HCT116 (cell line): ENCODE data around the gene AGL. TPM values are rescaled to one million over a fixed set of nuclear protein-coding genes. Genes with fewer than 3 reads are reported as not detected.

Experiments
- ATAC-seq: fragments of 200-7000 bp; cut with Tn5 transposase; 2 replicates; pipeline ENCODE4 v1.9.1; 2020; ENCODE audit warnings: mild to moderate bottlenecking, moderate library complexity
- BruUV-seq: library from RNA; stranded (reverse); fragments of 400-500 nt; replicated peaks from 2 replicates; lab custom pipeline; 2021; lab: Mats Ljungman, UMichigan
- CTCF ChIA-PET: fragments of 300-600 bp; sonication (Branson Sonifier 250); formaldehyde crosslinking; loops from one replicate; lab custom pipeline; 2021; ENCODE audit warnings: antibody characterized with exemption; lab: Charles Lee
- POLR2A ChIA-PET: fragments of 300-600, 350-600 bp; sonication (Branson Sonifier 250); formaldehyde crosslinking; loops from one replicate; lab custom pipeline; 2021; ENCODE audit warnings: antibody characterized with exemption; lab: Charles Lee
- RAD21 ChIA-PET, 2 experiments: fragments of 300-600 bp; sonication (Branson Sonifier 250); formaldehyde crosslinking; loops; one replicate each; lab custom pipeline; 2023; ENCODE audit warnings: low total read pairs in 2 of 2; ENCODE audit not compliant: uncharacterized antibody in 2 of 2, unreplicated experiment in 2 of 2, low non-redundant PET in 1 of 2; lab: Charles Lee
- DNase-seq: peaks from one replicate; pipeline ENCODE4 v3.0.0-alpha.2; 2010; ENCODE audit warnings: low read depth, low spot score
- H2AFZ ChIP-seq: fragments of 200-600 bp; shearing (Covaris generic), sonication (generic); 2 replicates; pipeline ENCODE4 v1.6.1; 2017; ENCODE audit warnings: low read depth, mixed run types, mixed read lengths, antibody characterized with exemption, low read length; ENCODE audit not compliant: poor library complexity, severe bottlenecking
- H3K27ac ChIP-seq: 2 replicates; pipeline ENCODE4 v1.5.1; 2012; ENCODE audit warnings: low read depth, low read length
- H3K27me3 ChIP-seq: fragments of 200-600 bp; sonication (generic); 2 replicates; pipeline ENCODE4 v1.6.1; 2016; ENCODE audit warnings: mixed run types, low read length, mixed read lengths; ENCODE audit not compliant: insufficient read depth
- H3K36me3 ChIP-seq, 2 experiments: fragments of 200-500 bp in 1 of 2; fragments of 200-600 bp in 1 of 2; sonication (Bioruptor generic) in 1 of 2; sonication (generic) in 1 of 2; 2 replicates each; pipeline versions ENCODE4 v1.5.1 to v1.6.1; 2014 to 2016; ENCODE audit warnings: low read length in 2 of 2, inconsistent platforms in 1 of 2, mixed read lengths in 1 of 2, mixed run types in 1 of 2; ENCODE audit not compliant: insufficient read depth in 2 of 2, control insufficient read depth in 1 of 2
- H3K4me1 ChIP-seq, 2 experiments: fragments of 200-600 bp in 1 of 2; sonication (generic) in 1 of 2; 2 replicates each; pipeline versions ENCODE4 v1.5.1 to v1.6.1; 2012 to 2017; ENCODE audit warnings: low read length in 2 of 2, inconsistent platforms in 1 of 2, mild to moderate bottlenecking in 1 of 2, mixed read lengths in 1 of 2, mixed run types in 1 of 2, moderate library complexity in 1 of 2; ENCODE audit not compliant: insufficient read depth in 2 of 2, control insufficient read depth in 1 of 2
- H3K4me2 ChIP-seq: fragments of 200-600 bp; sonication (generic); 2 replicates; pipeline ENCODE4 v1.6.1; 2017; ENCODE audit warnings: mixed run types, low read length, mixed read lengths
- H3K4me3 ChIP-seq, 2 experiments: fragments of 200-600 bp in 1 of 2; sonication (generic) in 1 of 2; replicated peaks in 1 of 2; 2 replicates each; pipeline ENCODE4 v1.5.1; 2011 to 2016; ENCODE audit warnings: low read length in 2 of 2, control low read depth in 1 of 2, low read depth in 1 of 2, mild to moderate bottlenecking in 1 of 2, mixed read lengths in 1 of 2, mixed run types in 1 of 2
- H3K79me2 ChIP-seq: fragments of 200-600 bp; sonication (generic); 2 replicates; pipeline ENCODE4 v1.6.1; 2017; ENCODE audit warnings: mild to moderate bottlenecking, mixed run types, low read length, moderate library complexity, mixed read lengths; ENCODE audit not compliant: insufficient read depth
- H3K9ac ChIP-seq: fragments of 200-600 bp; sonication (generic); 2 replicates; pipeline ENCODE4 v1.6.1; 2016; ENCODE audit warnings: low read length, mixed read lengths
- H3K9me2 ChIP-seq: fragments of 200-600 bp; sonication (generic), shearing (Covaris generic); 2 replicates; pipeline ENCODE4 v1.6.1; 2017; ENCODE audit warnings: mixed run types, mild to moderate bottlenecking, moderate library complexity; ENCODE audit not compliant: insufficient read depth
- H3K9me3 ChIP-seq, 2 experiments: fragments of 200-500 bp in 1 of 2; fragments of 200-600 bp in 1 of 2; sonication (Bioruptor generic) in 1 of 2; sonication (generic) in 1 of 2; 2 replicates each; pipeline ENCODE4 v1.6.1; 2014 to 2017; ENCODE audit warnings: low read length in 2 of 2, mixed read lengths in 2 of 2, inconsistent platforms in 1 of 2, low read depth in 1 of 2, mild to moderate bottlenecking in 1 of 2, mixed run types in 1 of 2, moderate library complexity in 1 of 2; ENCODE audit not compliant: control insufficient read depth in 1 of 2, insufficient read depth in 1 of 2
- H4K20me1 ChIP-seq: fragments of 200-600 bp; sonication (generic), shearing (Covaris generic); 2 replicates; pipeline ENCODE4 v1.6.1; 2017; ENCODE audit warnings: mixed run types, mild to moderate bottlenecking, moderate library complexity; ENCODE audit not compliant: insufficient read depth
- CBX3 ChIP-seq: IDR thresholded peaks from 2 replicates; pipeline ENCODE4 v1.6.1; 2012; ENCODE audit warnings: low read depth
- CEBPB ChIP-seq: IDR thresholded peaks from 2 replicates; pipeline ENCODE4 v1.6.1; 2012; ENCODE audit warnings: low read depth
- EGR1 ChIP-seq: IDR thresholded peaks from 2 replicates; pipeline ENCODE4 v1.6.1; 2012; ENCODE audit warnings: low read depth
- ELF1 ChIP-seq: IDR thresholded peaks from 2 replicates; pipeline ENCODE4 v1.6.1; 2012; ENCODE audit warnings: low read depth, borderline replicate concordance
- EZH2 ChIP-seq: fragments of 200-600 bp; sonication (generic); IDR thresholded peaks from 2 replicates; pipeline ENCODE4 v1.6.1; 2017; ENCODE audit warnings: antibody characterized with exemption, mixed run types
- FOSL1 ChIP-seq: IDR thresholded peaks from 2 replicates; pipeline ENCODE4 v1.6.1; 2012; ENCODE audit warnings: low read depth
- JUND ChIP-seq: IDR thresholded peaks from 2 replicates; pipeline ENCODE4 v1.6.1; 2012
- POLR2A ChIP-seq: IDR thresholded peaks from 2 replicates; pipeline ENCODE4 v1.7.0; 2011; ENCODE audit warnings: borderline replicate concordance; ENCODE audit not compliant: insufficient read depth, insufficient read length; ENCODE audit errors: extremely low read depth
- POLR2AphosphoS5 ChIP-seq: IDR thresholded peaks from 2 replicates; pipeline ENCODE4 v1.6.1; 2011; ENCODE audit warnings: mild to moderate bottlenecking, low read depth, low read length, moderate library complexity
- RAD21 ChIP-seq: IDR thresholded peaks from 2 replicates; pipeline ENCODE4 v1.6.1; 2012; ENCODE audit warnings: low read depth, mild to moderate bottlenecking
- SIN3A ChIP-seq: IDR thresholded peaks from 2 replicates; pipeline ENCODE4 v1.6.1; 2012; ENCODE audit warnings: low read depth
- SP1 ChIP-seq: IDR thresholded peaks from 2 replicates; pipeline ENCODE4 v1.6.1; 2012; ENCODE audit warnings: low read depth
- TCF7L2 ChIP-seq: IDR thresholded peaks from 2 replicates; pipeline ENCODE4 v1.7.0; 2011; ENCODE audit warnings: borderline replicate concordance, inconsistent platforms; ENCODE audit not compliant: insufficient read depth, insufficient read length; ENCODE audit errors: extremely low read depth
- YY1 ChIP-seq: IDR thresholded peaks from 2 replicates; pipeline ENCODE4 v1.6.1; 2011; ENCODE audit warnings: low read length, low read depth, moderate library complexity, mild to moderate bottlenecking; ENCODE audit not compliant: insufficient replicate concordance; ENCODE audit errors: extremely low read depth
- ZNF274 ChIP-seq: fragments of 200-500 bp; sonication (Bioruptor generic); IDR thresholded peaks from 2 replicates; pipeline ENCODE4 v1.6.1; 2014; ENCODE audit warnings: mild to moderate bottlenecking, low read depth, low read length, inconsistent platforms
- intact Hi-C: fragments of 100-400 bp; cut with micrococcal nuclease; formaldehyde crosslinking; loops from 2 replicates; pipeline ENCODE4 v1.10.0; 2022
- total RNA-seq: library from RNA; stranded (reverse); gene quantifications from one replicate; pipeline ENCODE4 v1.2.1, GENCODE V29; 2021; ENCODE audit not compliant: unreplicated experiment
- TF ChIP-seq, protein P1 (sequence below): IDR thresholded peaks from 2 replicates; pipeline ENCODE4 v1.6.1; 2012; ENCODE audit warnings: low read depth
- TF ChIP-seq, protein P2 (sequence below), 3 experiments: fragments of 200-600 bp in 1 of 3; sonication (generic) in 1 of 3; IDR thresholded peaks in 2 of 3; conservative IDR thresholded peaks in 1 of 3; 2 replicates each; pipeline ENCODE4 v1.5.1; 2012 to 2017; ENCODE audit warnings: low read depth in 2 of 3, low read length in 2 of 3, antibody characterized with exemption in 1 of 3, borderline replicate concordance in 1 of 3, control low read depth in 1 of 3, mild to moderate bottlenecking in 1 of 3, mixed read lengths in 1 of 3, mixed run types in 1 of 3, moderate library complexity in 1 of 3; ENCODE audit not compliant: insufficient read depth in 1 of 3
- TF ChIP-seq, protein P3 (sequence below): IDR thresholded peaks from 2 replicates; pipeline ENCODE4 v1.6.1; 2012
- TF ChIP-seq, protein P4 (sequence below): IDR thresholded peaks from 2 replicates; pipeline ENCODE4 v1.6.1; 2011; ENCODE audit warnings: mild to moderate bottlenecking, low read length, moderate library complexity; ENCODE audit not compliant: insufficient replicate concordance; ENCODE audit errors: extremely low read depth
- TF ChIP-seq, protein P5 (sequence below): IDR thresholded peaks from 2 replicates; pipeline ENCODE4 v1.6.1; 2012

The AGL gene
- total RNA-seq, 1 experiment from 2014 or later: 19.4 TPM

DNA sequence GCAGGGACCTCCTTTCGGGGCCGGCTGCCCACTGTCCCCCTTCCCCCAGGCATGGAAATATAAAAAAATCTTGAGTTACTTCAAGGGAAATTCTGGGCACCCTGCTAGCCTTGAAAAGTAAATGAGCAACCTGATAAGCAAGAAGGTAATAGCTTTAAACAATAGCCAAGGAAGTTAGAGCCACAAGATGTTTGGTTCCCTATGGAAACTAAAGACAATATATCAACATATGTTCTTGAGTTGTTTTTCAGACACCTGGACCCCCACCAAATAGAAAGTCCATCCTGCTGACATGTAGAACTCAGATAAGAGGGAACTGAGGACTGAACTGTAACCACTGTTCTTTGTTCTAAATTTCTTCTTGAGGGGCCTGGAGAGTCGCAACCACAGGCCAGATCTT, 100.3 kb downstream of the AGL start:
- no peak overlapping the region for H3K9ac ChIP-seq
- no peaks in the 10 kb centered on the region for H4K20me1 ChIP-seq
- H2AFZ ChIP-seq: no peak overlapping the region
- no peak for DNase-seq
- RAD21 ChIA-PET: no interaction called here
- POLR2A ChIA-PET: no interaction called here
- CTCF ChIA-PET: no interaction called here
- H3K9me3 ChIP-seq: 0 out of 4 replicates have a peak, but pooled peaks cover 0 to 3% of the 10 kb centered on the region in 2 experiments
- H3K4me3 ChIP-seq: no peak overlapping the region
- intact Hi-C loops: no loop called here
- H3K79me2 ChIP-seq: no peaks in the 10 kb centered on the region
- no peak for ATAC-seq
- H3K9me2 ChIP-seq: no peaks in the 10 kb centered on the region
- no peaks in the 10 kb centered on the region for H3K27me3 ChIP-seq
- no TSS peak for BruUV-seq
- no peaks in the 10 kb centered on the region for H3K4me1 ChIP-seq
- H3K36me3 ChIP-seq: no peaks in the 10 kb centered on the region
- TF ChIP-seq TCF7L2: no peak
- TF ChIP-seq, protein P1, sequence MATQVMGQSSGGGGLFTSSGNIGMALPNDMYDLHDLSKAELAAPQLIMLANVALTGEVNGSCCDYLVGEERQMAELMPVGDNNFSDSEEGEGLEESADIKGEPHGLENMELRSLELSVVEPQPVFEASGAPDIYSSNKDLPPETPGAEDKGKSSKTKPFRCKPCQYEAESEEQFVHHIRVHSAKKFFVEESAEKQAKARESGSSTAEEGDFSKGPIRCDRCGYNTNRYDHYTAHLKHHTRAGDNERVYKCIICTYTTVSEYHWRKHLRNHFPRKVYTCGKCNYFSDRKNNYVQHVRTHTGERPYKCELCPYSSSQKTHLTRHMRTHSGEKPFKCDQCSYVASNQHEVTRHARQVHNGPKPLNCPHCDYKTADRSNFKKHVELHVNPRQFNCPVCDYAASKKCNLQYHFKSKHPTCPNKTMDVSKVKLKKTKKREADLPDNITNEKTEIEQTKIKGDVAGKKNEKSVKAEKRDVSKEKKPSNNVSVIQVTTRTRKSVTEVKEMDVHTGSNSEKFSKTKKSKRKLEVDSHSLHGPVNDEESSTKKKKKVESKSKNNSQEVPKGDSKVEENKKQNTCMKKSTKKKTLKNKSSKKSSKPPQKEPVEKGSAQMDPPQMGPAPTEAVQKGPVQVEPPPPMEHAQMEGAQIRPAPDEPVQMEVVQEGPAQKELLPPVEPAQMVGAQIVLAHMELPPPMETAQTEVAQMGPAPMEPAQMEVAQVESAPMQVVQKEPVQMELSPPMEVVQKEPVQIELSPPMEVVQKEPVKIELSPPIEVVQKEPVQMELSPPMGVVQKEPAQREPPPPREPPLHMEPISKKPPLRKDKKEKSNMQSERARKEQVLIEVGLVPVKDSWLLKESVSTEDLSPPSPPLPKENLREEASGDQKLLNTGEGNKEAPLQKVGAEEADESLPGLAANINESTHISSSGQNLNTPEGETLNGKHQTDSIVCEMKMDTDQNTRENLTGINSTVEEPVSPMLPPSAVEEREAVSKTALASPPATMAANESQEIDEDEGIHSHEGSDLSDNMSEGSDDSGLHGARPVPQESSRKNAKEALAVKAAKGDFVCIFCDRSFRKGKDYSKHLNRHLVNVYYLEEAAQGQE: no peak
- TF ChIP-seq RAD21: no peak
- no peak for TF ChIP-seq FOSL1
- no peak for TF ChIP-seq ELF1
- no peak for TF ChIP-seq POLR2A
- no peak for TF ChIP-seq CBX3
- TF ChIP-seq EGR1: no peak
- TF ChIP-seq POLR2AphosphoS5: no peak
- no peak for TF ChIP-seq ZNF274
- TF ChIP-seq, protein P2, sequence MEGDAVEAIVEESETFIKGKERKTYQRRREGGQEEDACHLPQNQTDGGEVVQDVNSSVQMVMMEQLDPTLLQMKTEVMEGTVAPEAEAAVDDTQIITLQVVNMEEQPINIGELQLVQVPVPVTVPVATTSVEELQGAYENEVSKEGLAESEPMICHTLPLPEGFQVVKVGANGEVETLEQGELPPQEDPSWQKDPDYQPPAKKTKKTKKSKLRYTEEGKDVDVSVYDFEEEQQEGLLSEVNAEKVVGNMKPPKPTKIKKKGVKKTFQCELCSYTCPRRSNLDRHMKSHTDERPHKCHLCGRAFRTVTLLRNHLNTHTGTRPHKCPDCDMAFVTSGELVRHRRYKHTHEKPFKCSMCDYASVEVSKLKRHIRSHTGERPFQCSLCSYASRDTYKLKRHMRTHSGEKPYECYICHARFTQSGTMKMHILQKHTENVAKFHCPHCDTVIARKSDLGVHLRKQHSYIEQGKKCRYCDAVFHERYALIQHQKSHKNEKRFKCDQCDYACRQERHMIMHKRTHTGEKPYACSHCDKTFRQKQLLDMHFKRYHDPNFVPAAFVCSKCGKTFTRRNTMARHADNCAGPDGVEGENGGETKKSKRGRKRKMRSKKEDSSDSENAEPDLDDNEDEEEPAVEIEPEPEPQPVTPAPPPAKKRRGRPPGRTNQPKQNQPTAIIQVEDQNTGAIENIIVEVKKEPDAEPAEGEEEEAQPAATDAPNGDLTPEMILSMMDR (IDR thresholded peaks at IDR 0.05 in 2 of 3, conservative IDR thresholded peaks at IDR 0.05 in 1 of 3; ENCODE audit: borderline replicate concordance in 1 of 3, insufficient read depth in 1 of 3, low read depth in 2 of 3, low read length in 2 of 3): no peak
- TF ChIP-seq CEBPB: no peak
- TF ChIP-seq SIN3A: no peak
- TF ChIP-seq, protein P3, sequence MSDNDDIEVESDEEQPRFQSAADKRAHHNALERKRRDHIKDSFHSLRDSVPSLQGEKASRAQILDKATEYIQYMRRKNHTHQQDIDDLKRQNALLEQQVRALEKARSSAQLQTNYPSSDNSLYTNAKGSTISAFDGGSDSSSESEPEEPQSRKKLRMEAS: no peak
- TF ChIP-seq SP1: no peak
- TF ChIP-seq EZH2: no peak
- TF ChIP-seq, protein P4, sequence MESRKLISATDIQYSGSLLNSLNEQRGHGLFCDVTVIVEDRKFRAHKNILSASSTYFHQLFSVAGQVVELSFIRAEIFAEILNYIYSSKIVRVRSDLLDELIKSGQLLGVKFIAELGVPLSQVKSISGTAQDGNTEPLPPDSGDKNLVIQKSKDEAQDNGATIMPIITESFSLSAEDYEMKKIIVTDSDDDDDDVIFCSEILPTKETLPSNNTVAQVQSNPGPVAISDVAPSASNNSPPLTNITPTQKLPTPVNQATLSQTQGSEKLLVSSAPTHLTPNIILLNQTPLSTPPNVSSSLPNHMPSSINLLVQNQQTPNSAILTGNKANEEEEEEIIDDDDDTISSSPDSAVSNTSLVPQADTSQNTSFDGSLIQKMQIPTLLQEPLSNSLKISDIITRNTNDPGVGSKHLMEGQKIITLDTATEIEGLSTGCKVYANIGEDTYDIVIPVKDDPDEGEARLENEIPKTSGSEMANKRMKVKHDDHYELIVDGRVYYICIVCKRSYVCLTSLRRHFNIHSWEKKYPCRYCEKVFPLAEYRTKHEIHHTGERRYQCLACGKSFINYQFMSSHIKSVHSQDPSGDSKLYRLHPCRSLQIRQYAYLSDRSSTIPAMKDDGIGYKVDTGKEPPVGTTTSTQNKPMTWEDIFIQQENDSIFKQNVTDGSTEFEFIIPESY: no peak
- TF ChIP-seq, protein P5, sequence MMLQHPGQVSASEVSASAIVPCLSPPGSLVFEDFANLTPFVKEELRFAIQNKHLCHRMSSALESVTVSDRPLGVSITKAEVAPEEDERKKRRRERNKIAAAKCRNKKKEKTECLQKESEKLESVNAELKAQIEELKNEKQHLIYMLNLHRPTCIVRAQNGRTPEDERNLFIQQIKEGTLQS: no peak
- no peak for TF ChIP-seq YY1
- no peak for TF ChIP-seq JUND
- no peak overlapping the region for H3K4me2 ChIP-seq
- H3K27ac ChIP-seq: no peak overlapping the region
